Raji (cell line): ENCODE data around the gene MARVELD2.

Source experiments
- POLR2A ChIP-seq: IDR thresholded peaks from 2 replicates; pipeline ENCODE4 v1.6.1; 2011; ENCODE audit warnings: low read depth, low read length, control low read depth; ENCODE audit not compliant: insufficient read depth

The MARVELD2 gene

DNA sequence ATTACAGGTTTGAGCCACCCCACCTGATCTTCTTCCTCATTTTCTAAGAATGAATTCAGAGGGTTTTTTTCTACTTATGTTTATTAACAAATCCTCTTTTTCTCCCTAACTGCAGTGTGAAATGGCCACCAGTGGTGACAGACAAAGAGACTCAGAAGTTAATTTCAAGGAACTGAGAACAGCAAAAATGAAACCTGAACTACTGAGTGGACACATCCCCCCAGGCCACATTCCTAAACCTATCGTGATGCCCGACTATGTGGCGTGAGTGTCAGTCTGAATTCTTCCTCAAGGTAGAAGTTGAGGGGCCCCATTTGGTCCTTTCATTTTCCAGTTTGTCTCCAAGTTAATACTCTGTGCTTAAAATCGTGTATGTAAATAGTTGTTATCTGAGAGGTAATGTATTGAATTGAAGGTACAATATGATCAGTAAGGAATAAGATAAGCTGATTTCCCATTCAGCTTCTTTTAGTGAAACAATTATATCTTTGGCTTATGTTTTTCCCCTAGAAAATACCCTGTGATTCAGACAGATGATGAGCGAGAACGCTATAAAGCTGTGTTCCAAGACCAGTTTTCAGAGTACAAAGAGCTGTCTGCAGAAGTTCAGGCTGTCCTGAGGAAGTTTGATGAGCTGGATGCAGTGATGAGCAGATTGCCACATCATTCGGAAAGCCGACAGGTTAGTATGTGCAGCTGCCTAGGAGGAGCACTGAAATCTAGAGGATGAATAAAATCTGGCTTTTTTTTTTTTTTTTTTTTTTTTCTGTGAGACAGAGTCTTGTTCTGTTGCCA, 17.7 kb downstream of the MARVELD2 start:
- TF ChIP-seq POLR2A: no peak

DNA sequence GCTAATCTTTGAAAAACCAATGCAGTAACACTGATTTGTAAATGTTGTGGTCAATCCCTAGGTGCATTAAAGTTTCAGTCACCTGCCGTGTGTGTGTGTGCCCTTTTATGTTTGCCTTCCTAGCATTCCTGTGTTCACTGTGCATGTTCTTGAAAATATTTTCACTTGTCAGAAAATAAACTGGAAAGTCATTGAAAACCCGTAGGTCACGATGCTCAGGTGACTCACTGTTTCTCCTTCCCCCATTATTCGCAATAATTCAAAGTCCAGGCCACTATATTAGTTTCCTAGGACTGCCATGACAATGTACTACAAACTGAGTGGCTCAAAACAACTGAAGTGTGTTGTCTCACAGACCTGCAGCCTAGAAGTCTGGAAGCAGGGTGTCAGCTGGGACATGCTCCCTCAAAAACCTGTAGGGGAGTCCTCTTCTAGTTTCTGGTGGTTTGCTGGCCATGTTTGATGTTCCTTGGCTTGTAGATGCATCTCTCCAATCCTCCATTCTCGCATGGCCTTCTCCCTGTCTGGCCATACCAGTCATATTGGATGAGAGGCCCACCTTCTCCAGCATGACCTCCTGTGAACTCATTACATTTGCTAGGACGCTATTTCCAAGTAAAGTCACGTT, 29.3 kb downstream of the MARVELD2 start:
- no peak for TF ChIP-seq POLR2A

DNA sequence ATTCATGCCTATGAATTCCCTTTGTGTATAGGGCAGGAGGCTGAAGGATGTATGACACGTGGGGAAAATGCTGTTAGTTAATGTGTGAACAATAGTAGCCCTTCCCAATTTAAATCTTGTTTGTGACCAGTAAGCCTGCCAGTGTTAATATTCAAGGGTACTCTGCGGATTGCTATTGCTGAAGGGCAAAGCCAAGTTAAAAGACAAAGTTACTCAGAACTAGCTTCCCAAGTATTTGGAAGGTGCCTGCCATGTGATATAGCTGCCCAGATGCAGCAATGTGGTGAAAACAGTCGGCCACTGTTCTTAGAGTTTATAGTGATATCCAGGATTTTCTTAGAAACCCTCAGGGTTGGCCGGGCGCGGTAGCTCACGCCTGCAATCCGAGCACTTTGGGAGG, 34.6 kb downstream of the MARVELD2 start:
- TF ChIP-seq POLR2A: no peak

DNA sequence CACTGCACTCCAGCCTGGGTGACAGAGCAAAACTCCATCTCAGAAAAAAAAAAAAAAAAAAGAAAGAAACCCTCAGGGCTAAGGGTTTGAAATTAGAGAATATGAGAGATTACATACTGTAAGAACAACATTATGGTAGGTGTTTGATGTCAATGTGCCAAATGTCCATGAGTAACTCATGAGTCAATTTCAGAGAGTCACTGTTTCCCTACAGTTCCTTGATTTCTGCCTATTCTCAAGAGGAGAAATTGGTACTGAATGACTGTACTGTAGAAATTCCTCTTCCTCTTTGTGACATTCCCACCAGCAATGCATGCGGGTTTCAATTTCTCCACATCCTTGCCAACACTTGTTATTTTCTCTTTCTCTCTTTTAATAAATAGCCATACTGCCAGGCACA, 35.2 kb downstream of the MARVELD2 start:
- no peak for TF ChIP-seq POLR2A

DNA sequence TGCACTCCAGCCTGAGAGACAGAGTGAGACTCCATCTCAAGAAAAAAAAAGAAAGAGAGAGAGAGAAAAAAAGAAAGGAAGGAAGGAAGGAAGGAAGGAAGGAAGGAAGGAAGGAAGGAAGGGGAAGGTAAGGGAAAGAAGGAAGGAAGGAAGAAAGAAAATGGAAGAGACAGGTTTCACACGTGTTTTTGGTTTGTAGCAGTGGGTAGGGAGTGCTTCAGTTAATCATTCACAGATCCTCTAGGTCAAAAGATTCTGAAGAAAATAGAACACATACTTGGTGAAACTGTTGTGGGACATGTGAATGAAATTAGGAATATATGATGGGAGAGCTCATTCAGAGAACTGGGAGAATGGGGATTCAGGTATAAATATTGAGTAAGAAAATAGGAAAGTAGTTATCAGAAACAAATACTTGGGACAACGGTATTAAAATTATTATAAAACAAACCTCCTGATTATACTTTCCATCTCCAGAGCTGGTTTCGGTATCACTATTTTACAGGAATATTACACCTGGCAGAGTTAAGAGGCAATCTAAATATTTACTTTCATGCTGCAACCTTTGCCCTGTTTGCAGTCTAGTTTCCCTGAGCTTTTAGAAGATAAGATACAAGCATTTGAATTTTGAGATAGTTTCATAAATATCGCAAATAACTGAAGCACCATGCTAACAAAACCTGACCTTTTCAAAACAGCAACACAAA, 37.2 kb downstream of the MARVELD2 start:
- no peak for TF ChIP-seq POLR2A

DNA sequence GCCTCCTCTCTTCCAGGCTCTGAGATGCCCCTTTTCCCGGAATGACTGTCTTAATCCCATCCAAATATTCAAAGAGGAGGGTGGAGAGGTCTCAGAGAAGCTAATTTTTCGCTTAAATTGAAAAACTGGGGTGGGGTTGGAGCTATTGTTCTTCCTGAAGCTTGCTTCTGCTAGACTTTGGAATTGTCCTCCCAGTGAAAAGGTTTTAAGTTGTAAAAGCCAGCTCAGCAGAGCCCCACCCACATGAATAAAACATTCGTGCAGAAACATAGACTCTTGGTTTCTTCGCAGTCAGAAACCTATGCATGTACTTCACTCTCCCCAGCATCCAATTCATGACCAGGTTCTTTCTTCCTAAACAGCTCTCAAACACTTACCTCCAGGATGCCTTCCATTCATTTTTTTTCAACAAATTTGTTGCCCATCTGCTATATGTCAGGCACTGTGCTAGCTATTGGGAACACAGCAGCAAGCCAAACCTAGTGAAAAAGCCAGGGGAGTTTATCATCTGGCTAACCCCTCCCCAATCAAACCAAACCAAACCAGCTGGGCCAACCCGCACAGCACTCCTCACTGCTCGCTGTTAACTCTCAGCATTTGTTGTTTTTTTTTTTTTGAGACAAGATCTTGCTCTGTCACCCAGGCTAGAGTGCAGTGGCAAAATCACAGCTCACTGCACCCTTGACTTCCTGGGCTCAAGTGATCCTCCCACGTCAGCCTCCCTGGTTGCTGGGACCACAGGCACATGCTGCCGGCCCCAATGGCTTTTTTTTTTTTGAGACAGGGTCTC, 39.7 kb downstream of the MARVELD2 start:
- no peak for TF ChIP-seq POLR2A

DNA sequence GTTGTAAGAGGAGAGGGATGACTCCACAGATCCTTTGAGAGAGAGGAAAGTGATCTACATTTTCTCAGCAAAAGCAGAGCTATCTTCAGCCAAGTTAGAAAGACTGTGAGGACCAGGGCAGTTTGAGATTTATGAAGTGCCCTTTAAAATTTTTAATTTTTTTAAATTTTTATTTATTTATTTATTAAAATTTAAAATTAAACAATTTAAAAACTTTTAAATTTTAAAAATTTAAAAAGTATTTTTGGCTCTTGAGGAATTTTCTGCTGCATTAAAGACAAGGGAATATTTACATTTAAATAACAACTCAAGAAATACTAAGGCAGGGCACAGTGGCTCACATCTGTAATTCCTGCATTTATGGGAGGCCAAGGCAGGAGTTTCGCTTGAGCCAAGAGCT, 47.3 kb downstream of the MARVELD2 start:
- no peak for TF ChIP-seq POLR2A

DNA sequence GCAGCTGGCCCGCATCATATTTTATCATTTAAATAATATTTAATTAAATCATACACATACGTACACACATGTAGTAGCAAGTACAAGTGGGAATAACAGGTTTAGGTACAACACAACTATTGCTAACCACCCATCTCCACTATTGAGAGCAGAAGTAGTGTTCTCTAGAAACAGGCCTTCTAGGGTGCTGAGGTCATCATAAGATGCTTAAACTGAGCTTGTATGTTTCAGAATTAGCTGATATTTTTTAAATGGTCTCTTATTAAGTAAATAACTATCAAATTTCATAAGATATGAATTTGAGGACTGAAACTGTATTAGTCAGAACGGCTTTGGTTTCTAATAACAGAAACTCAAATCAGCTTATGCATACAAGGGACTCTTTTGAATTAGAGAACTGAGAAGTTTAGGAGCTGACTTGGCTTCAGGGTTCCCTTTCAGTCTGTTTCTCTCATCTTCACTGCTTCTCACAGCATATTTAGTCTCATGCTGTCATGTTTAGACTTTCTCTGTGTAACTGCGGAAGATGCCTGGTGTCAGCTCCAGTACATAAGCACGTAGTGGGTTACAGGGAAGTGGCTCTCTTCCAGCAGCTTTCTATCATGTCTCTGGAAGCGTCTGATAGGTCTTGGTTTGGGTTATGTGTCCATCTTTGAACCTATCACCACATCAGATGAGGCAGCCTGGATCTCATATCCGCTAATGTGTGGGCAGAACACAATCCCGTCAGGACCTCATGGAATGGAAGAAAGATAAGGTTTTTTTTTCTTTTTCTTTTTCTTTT, 52.7 kb downstream of the MARVELD2 start:
- TF ChIP-seq POLR2A: no peak

DNA sequence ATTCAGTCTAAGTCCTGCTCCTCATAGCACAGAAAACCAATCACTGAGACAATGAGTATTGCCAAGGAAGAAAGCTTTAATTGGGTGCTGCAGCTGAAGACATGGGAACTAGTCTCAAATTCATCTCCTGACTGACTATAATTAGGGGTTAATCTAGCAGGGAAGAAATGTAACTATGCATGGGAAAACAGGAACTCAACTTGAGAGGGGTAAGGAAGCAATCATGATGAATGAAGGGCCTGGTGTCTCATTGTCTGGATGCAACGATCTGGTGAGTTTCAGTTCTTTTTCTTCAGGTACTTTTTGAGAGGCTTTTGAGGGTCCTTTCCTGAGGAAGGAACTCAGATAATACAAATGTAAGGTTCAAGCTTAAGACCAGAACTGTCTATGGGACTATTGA, 53.7 kb downstream of the MARVELD2 start:
- TF ChIP-seq POLR2A: no peak

DNA sequence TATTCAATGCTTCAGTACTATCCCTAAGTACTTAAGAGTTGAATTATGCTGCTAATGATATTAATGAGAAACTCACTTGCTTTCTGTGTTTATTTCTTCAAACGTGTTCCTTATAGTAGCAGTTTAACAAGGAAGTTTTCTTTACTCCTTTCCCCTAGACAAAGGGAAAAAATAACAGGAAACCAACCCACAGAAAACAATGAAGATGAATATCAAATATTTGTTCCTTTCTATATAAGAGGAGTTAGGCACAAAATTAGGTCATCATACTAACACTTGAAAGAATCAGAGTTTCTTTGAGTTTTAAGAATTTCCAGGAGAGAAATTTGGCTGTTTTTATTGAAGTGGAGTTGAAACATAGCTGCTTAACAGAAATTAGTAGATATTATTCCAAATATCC, 62.3 kb downstream of the MARVELD2 start:
- no peak for TF ChIP-seq POLR2A

DNA sequence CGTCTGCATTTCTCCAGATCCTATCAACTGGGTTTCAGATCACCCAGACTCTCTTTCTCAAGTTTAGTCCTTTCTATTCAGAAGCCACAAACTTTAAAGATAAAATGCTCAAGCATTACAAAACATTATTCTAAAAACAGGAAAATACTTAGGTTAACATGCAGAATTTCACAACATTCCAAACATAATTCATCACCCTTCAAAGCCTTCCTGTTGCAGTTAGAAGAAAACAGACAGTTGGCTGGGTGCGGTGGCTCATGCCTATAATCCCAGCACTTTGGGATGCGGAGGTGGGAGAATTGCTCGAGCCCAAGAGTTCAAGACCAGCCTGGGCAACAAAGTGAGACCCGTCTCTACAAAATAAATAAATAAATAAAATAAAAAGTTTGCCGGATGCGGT, 70.0 kb downstream of the MARVELD2 start:
- TF ChIP-seq POLR2A: no peak

DNA sequence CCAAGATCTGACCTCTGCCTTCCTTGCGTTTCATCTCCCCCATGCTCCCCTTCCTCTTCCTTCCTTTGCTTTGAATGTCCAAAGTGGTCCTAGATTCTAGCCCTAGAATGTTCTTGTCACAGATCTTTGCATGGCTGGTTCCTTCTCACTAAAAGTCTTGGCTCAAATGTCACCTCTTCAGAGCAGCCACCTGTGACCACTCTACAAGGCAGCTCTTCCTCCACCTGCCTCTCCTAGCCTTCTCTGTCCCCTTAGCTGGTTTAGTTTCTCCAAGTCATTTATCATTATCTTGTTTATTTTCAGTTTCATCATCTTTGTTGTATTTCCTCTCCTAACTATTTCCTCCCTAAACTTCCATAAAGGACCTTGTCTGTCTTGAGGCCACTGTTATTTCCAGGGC, 70.6 kb downstream of the MARVELD2 start:
- no peak for TF ChIP-seq POLR2A

DNA sequence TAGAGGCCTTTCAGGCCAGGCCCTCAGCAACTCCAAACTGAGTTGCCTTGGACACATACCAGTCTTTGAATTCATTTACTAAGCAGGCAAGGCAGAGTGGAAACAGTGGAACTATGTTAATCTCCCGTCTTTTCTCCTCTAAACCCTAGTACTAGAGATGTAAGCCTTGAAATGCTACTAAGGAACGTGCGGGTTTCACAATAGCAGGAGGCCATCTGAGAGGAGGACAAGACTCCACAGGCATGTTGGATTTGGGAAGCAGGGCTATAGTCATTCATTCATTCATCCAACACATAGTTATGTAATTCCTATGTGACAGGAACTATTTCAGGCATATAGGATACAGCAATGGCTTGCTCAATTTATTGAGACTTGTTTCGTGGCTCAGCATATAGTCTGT, 74.3 kb downstream of the MARVELD2 start:
- no peak for TF ChIP-seq POLR2A

DNA sequence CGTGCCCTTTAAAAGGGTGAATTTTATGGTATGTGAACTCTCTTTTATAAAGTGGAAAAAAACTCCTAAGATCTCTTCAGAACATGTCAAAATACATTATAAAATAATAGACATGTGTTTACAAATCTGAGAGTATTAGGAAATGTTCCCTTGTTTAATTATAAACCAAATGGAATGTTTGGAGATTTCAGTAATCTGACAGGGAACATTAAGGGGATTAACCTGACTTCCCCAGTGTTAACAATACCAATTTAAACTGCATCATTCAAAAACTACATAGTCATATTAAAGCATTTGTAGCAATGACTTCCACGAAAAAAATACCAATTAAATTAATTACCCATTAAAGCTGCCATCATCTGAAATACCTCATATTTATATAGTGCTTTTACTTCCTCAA, 76.1 kb downstream of the MARVELD2 start:
- TF ChIP-seq POLR2A: no peak
